ENCODE results near the gene GUK1.

Gene GUK1

GRCh38 chr1:228156941-228157728, 17.1 kb downstream of the GUK1 start:
- H3K27me3 Mint-ChIP-seq = no peaks in the 10 kb centered on the region
- no peaks in the 10 kb centered on the region for H3K9me3 Mint-ChIP-seq
- DNase-seq (no peak), ATAC-seq (peak; percentile 48)
- no peaks in the 10 kb centered on the region for H3K36me3 Mint-ChIP-seq (ENCODE audit: low read depth)
- no peak overlapping the region for H3K27ac Mint-ChIP-seq
- peaks cover 25% of the 10 kb centered on the region for H3K4me1 Mint-ChIP-seq
- no peak overlapping the region for H3K4me3 Mint-ChIP-seq

GRCh38 chr1:228157729-228158126, 17.6 kb downstream of the GUK1 start:
- H3K4me3 Mint-ChIP-seq = no peak overlapping the region
- no peaks in the 10 kb centered on the region for H3K27me3 Mint-ChIP-seq
- H3K27ac Mint-ChIP-seq = no peak overlapping the region
- no peak for ATAC-seq
- no peak for DNase-seq
- no peaks in the 10 kb centered on the region for H3K36me3 Mint-ChIP-seq (ENCODE audit: low read depth)
- H3K4me1 Mint-ChIP-seq = peaks cover 28% of the 10 kb centered on the region
- no peaks in the 10 kb centered on the region for H3K9me3 Mint-ChIP-seq

- Mint-ChIP-seq H3K4me3 (no peak overlapping the region), H3K4me1 (peaks cover 28% of the 10 kb centered on the region), H3K27ac (no peak overlapping the region), H3K9me3 (no peaks in the 10 kb centered on the region), H3K27me3 (no peaks in the 10 kb centered on the region), H3K36me3 (ENCODE audit: low read depth) (no peaks in the 10 kb centered on the region)
- DNase-seq (no peak), ATAC-seq (no peak)
Measured at GRCh38 chr1:228158151-228159007, 18.3 kb downstream of the GUK1 start.

DNA sequence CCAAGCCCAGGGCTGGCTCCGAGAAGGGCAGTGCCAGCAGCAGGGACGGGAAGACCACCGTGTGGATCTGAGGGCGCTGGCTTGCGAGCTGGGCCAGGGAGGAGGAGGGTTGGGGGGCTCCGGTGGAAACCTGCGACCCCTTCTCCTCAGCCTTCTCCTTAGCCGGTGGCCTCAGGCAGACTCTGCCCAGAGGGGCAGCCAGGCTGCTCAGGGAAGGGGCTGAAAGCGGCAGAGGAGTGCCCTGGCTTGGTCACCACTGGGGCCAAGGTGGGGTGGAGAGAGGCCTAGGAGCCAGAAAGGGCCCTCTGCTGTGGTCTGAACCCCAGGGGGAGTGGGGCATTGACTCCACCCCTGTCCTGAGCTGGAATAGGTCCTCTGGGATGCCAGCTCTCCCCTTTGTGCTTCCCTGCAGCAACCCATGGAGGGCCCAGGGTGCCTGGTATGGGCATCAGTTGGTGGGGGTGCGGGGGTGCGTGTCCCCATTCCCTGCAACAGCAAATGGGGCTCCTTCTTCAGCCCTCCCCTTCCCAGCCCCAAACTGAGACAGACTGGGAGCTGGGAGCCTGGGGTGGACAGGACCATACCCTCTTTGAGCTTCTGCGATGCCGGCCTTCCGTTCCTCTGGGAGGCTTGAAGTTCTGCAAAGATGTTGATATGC, 19.1 kb downstream of the GUK1 start:
- Mint-ChIP-seq H3K4me3 (no peak overlapping the region), H3K27ac (no peak overlapping the region), H3K9me3 (no peaks in the 10 kb centered on the region), H3K27me3 (no peaks in the 10 kb centered on the region), H3K36me3 (ENCODE audit: low read depth) (no peaks in the 10 kb centered on the region), H3K4me1 (peaks cover 32% of the 10 kb centered on the region)
- ATAC-seq (no peak), DNase-seq (no peak)

GRCh38 chr1:228160201-228160761, 20.2 kb downstream of the GUK1 start:
- no peak for DNase-seq
- H3K27ac Mint-ChIP-seq = no peak overlapping the region
- no peak overlapping the region for H3K4me3 Mint-ChIP-seq
- H3K4me1 Mint-ChIP-seq = peaks cover 33% of the 10 kb centered on the region
- H3K27me3 Mint-ChIP-seq = no peaks in the 10 kb centered on the region
- H3K36me3 Mint-ChIP-seq (ENCODE audit: low read depth) = no peaks in the 10 kb centered on the region
- no peak for ATAC-seq
- H3K9me3 Mint-ChIP-seq = no peaks in the 10 kb centered on the region

DNA sequence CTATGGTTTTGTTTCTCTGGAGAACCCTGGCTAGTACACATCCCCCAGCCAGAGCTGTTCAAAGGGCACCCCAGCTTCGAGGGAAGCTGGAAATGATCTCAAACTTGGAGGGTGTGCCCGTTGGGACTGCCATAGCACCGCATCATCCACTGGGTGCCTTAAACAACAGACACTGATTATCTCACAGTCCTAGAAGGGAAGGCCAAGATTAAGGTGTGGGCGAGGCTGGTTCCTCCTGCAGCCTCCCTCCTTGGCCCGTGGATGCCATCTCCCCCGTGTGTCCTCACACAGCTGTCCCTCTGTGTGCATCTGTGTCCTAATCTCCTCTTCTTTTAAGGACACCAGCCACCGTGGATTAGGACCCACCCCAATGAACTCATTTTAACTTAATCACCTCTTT, 21.3 kb downstream of the GUK1 start:
- no peak overlapping the region for H3K4me3 Mint-ChIP-seq
- no peak overlapping the region for H3K27ac Mint-ChIP-seq
- DNase-seq = no peak
- no peaks in the 10 kb centered on the region for H3K9me3 Mint-ChIP-seq
- no peak for ATAC-seq
- H3K27me3 Mint-ChIP-seq = no peaks in the 10 kb centered on the region
- H3K36me3 Mint-ChIP-seq (ENCODE audit: low read depth) = no peaks in the 10 kb centered on the region
- H3K4me1 Mint-ChIP-seq = peaks cover 28% of the 10 kb centered on the region

DNA sequence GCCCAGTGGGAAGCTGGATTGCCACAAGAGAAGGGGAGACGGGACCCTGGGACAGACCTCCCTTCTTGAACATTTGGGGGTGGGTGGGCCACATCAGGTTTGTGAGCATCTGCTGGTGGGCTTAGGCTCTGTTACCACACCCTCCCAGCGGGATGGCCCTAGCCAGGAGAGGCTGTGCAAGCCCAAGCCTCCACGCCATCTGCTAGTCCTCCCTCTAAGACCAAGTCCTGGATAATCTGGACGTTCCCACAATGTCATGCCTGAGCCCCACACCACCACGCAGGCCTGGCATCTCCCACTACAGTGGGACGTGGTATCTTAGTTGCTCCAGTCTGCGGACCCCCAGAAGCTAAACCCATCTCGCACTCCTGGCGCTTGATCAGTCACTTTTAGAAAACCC, 21.8 kb downstream of the GUK1 start:
- peaks cover 32% of the 10 kb centered on the region for H3K4me1 Mint-ChIP-seq
- no peak overlapping the region for H3K4me3 Mint-ChIP-seq
- H3K9me3 Mint-ChIP-seq = no peaks in the 10 kb centered on the region
- no peak overlapping the region for H3K27ac Mint-ChIP-seq
- DNase-seq = no peak
- H3K36me3 Mint-ChIP-seq (ENCODE audit: low read depth) = no peaks in the 10 kb centered on the region
- H3K27me3 Mint-ChIP-seq = no peaks in the 10 kb centered on the region
- no peak for ATAC-seq

- Mint-ChIP-seq H3K4me3 (no peak overlapping the region), H3K27ac (no peak overlapping the region), H3K36me3 (ENCODE audit: low read depth) (no peaks in the 10 kb centered on the region), H3K27me3 (no peaks in the 10 kb centered on the region), H3K9me3 (no peaks in the 10 kb centered on the region), H3K4me1 (peaks cover 30% of the 10 kb centered on the region)
- no peak for DNase-seq
- ATAC-seq = no peak
Measured at GRCh38 chr1:228162286-228163006, 22.4 kb downstream of the GUK1 start.

DNA sequence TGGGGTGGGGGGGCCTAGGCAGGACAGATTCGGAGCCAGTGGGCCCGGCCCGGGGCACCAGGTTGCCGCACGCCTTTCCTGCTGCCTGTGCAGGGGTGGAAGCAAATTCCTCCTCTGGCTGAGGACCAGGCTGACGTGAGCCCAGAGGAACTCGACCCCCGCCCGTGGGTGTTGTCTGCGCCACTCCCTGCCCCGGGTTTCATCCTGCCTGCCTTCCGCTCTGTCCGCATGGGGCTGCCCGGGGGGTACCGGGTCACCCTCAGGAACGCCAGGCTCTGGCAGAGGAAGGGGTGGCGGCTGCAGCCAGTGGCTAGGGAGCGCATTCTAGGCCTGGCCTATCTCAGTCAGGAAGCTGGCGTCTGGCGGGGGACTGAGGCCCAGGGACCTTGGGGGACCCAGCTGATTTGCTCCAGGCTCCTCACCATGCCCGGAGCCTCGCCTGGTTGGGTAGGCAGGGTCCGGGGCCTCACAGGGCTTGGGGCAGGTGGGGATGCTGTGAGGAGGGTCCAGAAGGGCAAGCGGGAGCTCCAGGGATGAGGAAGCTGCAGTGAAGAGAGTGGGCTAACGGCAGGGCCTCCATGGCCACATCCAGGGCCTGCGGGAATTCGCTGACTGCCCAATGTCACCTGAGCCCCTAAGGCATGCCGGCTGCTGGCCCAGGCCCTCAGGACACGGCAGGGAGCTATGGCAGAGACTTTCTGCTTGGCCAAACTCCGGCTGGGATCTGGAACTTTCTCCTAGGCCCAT, 23.1 kb downstream of the GUK1 start:
- H3K27ac Mint-ChIP-seq = peak overlapping the region; percentile 96
- no peaks in the 10 kb centered on the region for H3K27me3 Mint-ChIP-seq
- no peaks in the 10 kb centered on the region for H3K36me3 Mint-ChIP-seq (ENCODE audit: low read depth)
- ATAC-seq = no peak
- H3K9me3 Mint-ChIP-seq = no peaks in the 10 kb centered on the region
- DNase-seq = no peak
- H3K4me3 Mint-ChIP-seq = no peak overlapping the region
- H3K4me1 Mint-ChIP-seq = peaks cover 34% of the 10 kb centered on the region

GRCh38 chr1:228163776-228164519, 23.9 kb downstream of the GUK1 start:
- Mint-ChIP-seq H3K36me3 (ENCODE audit: low read depth) (no peaks in the 10 kb centered on the region), H3K27me3 (no peaks in the 10 kb centered on the region), H3K27ac (peak overlapping the region; percentile 96), H3K4me1 (peaks cover 34% of the 10 kb centered on the region), H3K9me3 (no peaks in the 10 kb centered on the region), H3K4me3 (peak overlapping the region; percentile 86)
- ATAC-seq (no peak), DNase-seq (no peak)

- DNase-seq (no peak), ATAC-seq (no peak)
- no peaks in the 10 kb centered on the region for H3K36me3 Mint-ChIP-seq (ENCODE audit: low read depth)
- peak overlapping the region; percentile 96 for H3K27ac Mint-ChIP-seq
- no peaks in the 10 kb centered on the region for H3K27me3 Mint-ChIP-seq
- no peaks in the 10 kb centered on the region for H3K9me3 Mint-ChIP-seq
- peak overlapping the region; percentile 86 for H3K4me3 Mint-ChIP-seq
- peaks cover 34% of the 10 kb centered on the region for H3K4me1 Mint-ChIP-seq
Measured at GRCh38 chr1:228164561-228165371, 24.7 kb downstream of the GUK1 start.

- no peaks in the 10 kb centered on the region for H3K27me3 Mint-ChIP-seq
- peak within 1 kb of the TSS; percentile 86 for H3K4me3 Mint-ChIP-seq
- peak; percentile 89 for ATAC-seq
- H3K9me3 Mint-ChIP-seq = no peaks in the 10 kb centered on the region
- H3K36me3 Mint-ChIP-seq (ENCODE audit: low read depth) = no peaks in the 10 kb centered on the region
- H3K4me1 Mint-ChIP-seq = peaks cover 34% of the 10 kb centered on the region
- peak; percentile 99 for DNase-seq
- peak within 1 kb of the TSS; percentile 96 for H3K27ac Mint-ChIP-seq
Measured at GRCh38 chr1:228165372-228166169, 25.5 kb downstream of the GUK1 start, which contains the start of gene IBA57. IBA57 (plus strand) TSS chr1:228165804; CDS start chr1:228165817, 13 bp downstream.

All from activated naive CD8-positive, alpha-beta T cell treated with anti-CD3 and anti-CD28 coated beads, Interleukin-2, amount 50 U/mL, for 24 hours (primary cell).